ENCODE measurements around the gene SCAF1.

The SCAF1 gene

GRCh38 chr19:49629659-49630058, 12.3 kb upstream of the SCAF1 start:
- TF ChIP-seq POLR2AphosphoS5 (IDR thresholded peaks at IDR 0.05; ENCODE audit: low read depth): no peak
- TF ChIP-seq GABPA (IDR thresholded peaks at IDR 0.05; ENCODE audit: low read depth): no peak
- TF ChIP-seq CTCF (IDR thresholded peaks at IDR 0.05; ENCODE audit: insufficient read depth, low read length): no peak
- no peak for TF ChIP-seq SPI1 (IDR thresholded peaks at IDR 0.05; ENCODE audit: borderline replicate concordance, low read depth)
- no peak for TF ChIP-seq REST (IDR thresholded peaks at IDR 0.05; ENCODE audit: insufficient replicate concordance, low read depth)
- DNase-seq (ENCODE audit: low read depth in 1 of 2, low spot score in 1 of 2): no peak
- Histone ChIP-seq H3K27me3 (ENCODE audit: insufficient read depth, poor library complexity, severe bottlenecking) (no peaks in the 10 kb centered on the region), H3K27ac (replicated peaks) (no peak overlapping the region), H3K4me3 (replicated peaks; ENCODE audit: insufficient read depth, low read length) (no peak overlapping the region)

DNA sequence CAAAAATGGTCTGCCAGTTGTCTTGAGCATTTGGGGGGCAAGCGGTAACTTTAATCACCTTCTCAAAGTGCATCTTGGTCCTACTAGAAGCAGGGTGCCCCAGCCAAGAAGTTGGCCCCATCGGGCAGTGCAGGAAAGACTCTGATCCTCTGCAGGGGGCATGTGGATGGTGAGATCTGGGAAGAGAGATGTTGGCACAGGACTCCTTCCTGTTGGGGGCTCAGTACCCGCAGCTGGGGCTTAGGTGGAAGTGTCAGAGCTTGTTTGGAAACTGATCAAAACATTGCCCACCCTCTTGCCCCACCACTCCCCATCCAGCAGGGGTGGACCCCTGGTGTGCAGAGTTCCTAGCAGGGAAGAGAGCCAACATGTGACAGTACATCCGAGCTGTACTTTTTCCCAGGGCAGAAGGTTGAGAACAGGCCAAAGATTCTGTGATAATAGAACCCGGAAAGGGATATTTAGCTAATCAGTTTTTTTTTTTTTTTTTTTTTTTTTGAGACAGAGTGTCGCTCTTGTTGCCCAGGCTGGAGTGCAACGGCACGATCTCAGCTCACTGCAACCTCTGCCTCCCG, 10.9 kb upstream of the SCAF1 start:
- TF ChIP-seq REST (IDR thresholded peaks at IDR 0.05; ENCODE audit: insufficient replicate concordance, low read depth): no peak
- TF ChIP-seq POLR2AphosphoS5 (IDR thresholded peaks at IDR 0.05; ENCODE audit: low read depth): peak; percentile 58
- Histone ChIP-seq H3K27ac (replicated peaks) (no peak overlapping the region), H3K27me3 (ENCODE audit: insufficient read depth, poor library complexity, severe bottlenecking) (no peaks in the 10 kb centered on the region), H3K4me3 (replicated peaks; ENCODE audit: insufficient read depth, low read length) (no peak overlapping the region)
- DNase-seq (ENCODE audit: low read depth in 1 of 2, low spot score in 1 of 2): no peak

GRCh38 chr19:49631610-49632192, 10.3 kb upstream of the SCAF1 start:
- Histone ChIP-seq H3K27ac (replicated peaks) (no peak overlapping the region), H3K27me3 (ENCODE audit: insufficient read depth, poor library complexity, severe bottlenecking) (no peaks in the 10 kb centered on the region), H3K4me3 (replicated peaks; ENCODE audit: insufficient read depth, low read length) (no peak overlapping the region)
- TF ChIP-seq POLR2AphosphoS5 (IDR thresholded peaks at IDR 0.05; ENCODE audit: low read depth): no peak; the same call in 1 of the 2 replicates
- no peak for TF ChIP-seq REST (IDR thresholded peaks at IDR 0.05; ENCODE audit: insufficient replicate concordance, low read depth)
- no peak for TF ChIP-seq CTCF (IDR thresholded peaks at IDR 0.05; ENCODE audit: insufficient read depth, low read length)
- TF ChIP-seq GABPA (IDR thresholded peaks at IDR 0.05; ENCODE audit: low read depth): no peak
- TF ChIP-seq SPI1 (IDR thresholded peaks at IDR 0.05; ENCODE audit: borderline replicate concordance, low read depth): no peak
- no peak for DNase-seq (ENCODE audit: low read depth in 1 of 2, low spot score in 1 of 2)
